ENCODE results near the gene FYB2.

GRCh38 chr1:56797065-56797685 lies 22.0 kb downstream of the FYB2 start:
- TF ChIP-seq POLR2AphosphoS5 (IDR thresholded peaks at IDR 0.05; ENCODE audit: low read depth, low read length) (no peak), CTCF (IDR thresholded peaks at IDR 0.05 in 2 of 3, conservative IDR thresholded peaks at IDR 0.05 in 1 of 3; ENCODE audit: borderline replicate concordance in 1 of 3, insufficient read depth in 1 of 3, low read depth in 2 of 3, low read length in 2 of 3) (no peak), REST (IDR thresholded peaks at IDR 0.05; ENCODE audit: low read depth) (no peak), ZBTB33 (IDR thresholded peaks at IDR 0.05; ENCODE audit: extremely low read depth, insufficient replicate concordance, low read length) (no peak), CEBPB (IDR thresholded peaks at IDR 0.05; ENCODE audit: low read depth) (no peak), YY1 (IDR thresholded peaks at IDR 0.05; ENCODE audit: extremely low read depth, insufficient replicate concordance, low read depth, low read length) (no peak), POLR2A (IDR thresholded peaks at IDR 0.05; ENCODE audit: borderline replicate concordance, extremely low read depth, insufficient read depth, insufficient read length) (no peak), EZH2phosphoT487 (IDR thresholded peaks at IDR 0.05; ENCODE audit: borderline replicate concordance) (no peak), RAD21 (IDR thresholded peaks at IDR 0.05; ENCODE audit: low read depth) (no peak), EZH2 (IDR thresholded peaks at IDR 0.05) (no peak), MAX (IDR thresholded peaks at IDR 0.05) (no peak), ZFX (IDR thresholded peaks at IDR 0.05) (no peak)
